ENCODE data around the gene SDK2. TPM values are rescaled to one million over a fixed set of nuclear protein-coding genes. Genes with fewer than 3 reads are reported as not detected.

Gene SDK2
- total and polyA plus RNA-seq, 2 of the 8 experiments (the other 6 are each of a cell fraction or from before 2014, with no cell fraction given), result 3.9 to 4.1 TPM

DNA sequence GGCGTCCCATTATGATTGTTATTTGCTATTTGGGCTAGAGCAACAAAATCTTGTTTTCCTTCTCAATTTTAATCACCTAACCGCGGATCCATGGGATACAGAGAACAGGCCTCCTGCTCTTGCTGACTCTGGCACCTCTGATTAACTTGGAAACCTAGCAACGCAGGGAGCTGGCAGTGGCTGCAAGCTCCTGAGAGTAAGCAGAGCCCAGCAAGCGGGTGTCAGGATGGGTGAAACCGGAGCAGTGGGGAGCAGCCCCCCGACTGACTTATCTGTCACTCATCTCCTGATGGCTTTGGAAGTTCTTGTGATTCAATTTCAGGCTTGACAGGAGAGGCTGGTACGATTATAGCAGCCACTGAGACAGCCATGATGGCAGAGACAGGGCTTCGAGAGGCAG is 286.9 kb downstream of the SDK2 start:
- Histone ChIP-seq H3K36me3 (ENCODE audit: control insufficient read depth in 2 of 4, insufficient read depth in 4 of 4, low read length in 3 of 4) (no peaks in the 10 kb centered on the region), H3K14ac (ENCODE audit: insufficient read length) (no peak overlapping the region), H4K91ac (replicated peaks; ENCODE audit: insufficient read length, low read length) (no peak overlapping the region), H3K27me3 (replicated peaks in 1 of 4; ENCODE audit: control insufficient read depth in 3 of 4, extremely low read depth in 1 of 4, insufficient read depth in 3 of 4, low read length in 3 of 4) (no peaks in the 10 kb centered on the region), H3K9me3 (ENCODE audit: insufficient read depth in 2 of 2, low read depth in 1 of 2, low read length in 1 of 2) (no peaks in the 10 kb centered on the region), H4K20me1 (replicated peaks in 1 of 2; ENCODE audit: control insufficient read depth in 1 of 2, insufficient read depth in 2 of 2, low read length in 2 of 2) (no peaks in the 10 kb centered on the region), H3K23me2 (ENCODE audit: low read depth, low read length) (peaks cover 2% of the 10 kb centered on the region; the same call in 1 of the 2 replicates), H2BK12ac (ENCODE audit: low read depth, low read length) (no peak overlapping the region), H4K8ac (ENCODE audit: extremely low read depth, insufficient read depth, low read length) (no peak overlapping the region), H3K27ac (ENCODE audit: low read depth, low read length) (no peak overlapping the region), H2AFZ (ENCODE audit: low read length) (no peak overlapping the region), H3K9ac (replicated peaks in 1 of 4; ENCODE audit: extremely low read depth in 1 of 4, low read depth in 3 of 4, low read length in 3 of 4) (no peak overlapping the region), H2BK120ac (replicated peaks; ENCODE audit: low read depth, low read length) (no peak overlapping the region), H3K4me2 (ENCODE audit: insufficient read depth in 1 of 2, low read depth in 2 of 2, low read length in 2 of 2) (no peak overlapping the region), H2AK5ac (ENCODE audit: low read depth, low read length) (no peak overlapping the region), H3K4me3 (ENCODE audit: extremely low read depth in 1 of 4, insufficient read depth in 2 of 4, low read depth in 3 of 4, low read length in 4 of 4) (no peak overlapping the region), H2BK20ac (ENCODE audit: low read length) (no peak overlapping the region), H2BK5ac (ENCODE audit: low read depth, low read length) (no peak overlapping the region), H3K4me1 (replicated peaks in 1 of 4; ENCODE audit: control insufficient read depth in 3 of 4, insufficient read depth in 4 of 4, low read length in 3 of 4) (peaks cover 4 to 26% (median 23%) of the 10 kb centered on the region in 4 experiments), H3K23ac (ENCODE audit: insufficient read length) (no peak overlapping the region), H2BK15ac (ENCODE audit: low read length) (no peak overlapping the region), H3K18ac (ENCODE audit: extremely low read depth, low read length) (no peak overlapping the region), H3K4ac (replicated peaks; ENCODE audit: insufficient read length, low read depth, low read length) (no peak overlapping the region), H4K5ac (ENCODE audit: insufficient read length, low read depth, low read length) (no peak overlapping the region), H3K56ac (replicated peaks; ENCODE audit: insufficient read length, low read depth, low read length) (no peak overlapping the region), H3K79me2 (ENCODE audit: control insufficient read depth in 1 of 2, insufficient read depth in 2 of 2, low read length in 2 of 2) (no peaks in the 10 kb centered on the region), H3K79me1 (ENCODE audit: low read depth, low read length) (no peaks in the 10 kb centered on the region)
- CTCF ChIA-PET (ENCODE audit: partially characterized antibody), result interaction anchor here (1.2 to 3.0 kb wide), 6 partner anchors 10 to 101 kb away, joined by 4 to 11 read pairs (median 7); partner anchors contain the start of gene CDC42EP4
- FAIRE-seq (no peak), DNase-seq (ENCODE audit: low read depth in 1 of 2, low spot score in 2 of 2) (no peak)
- POLR2A ChIA-PET (ENCODE audit: partially characterized antibody), result interaction anchor here (1.3 to 1.8 kb wide), 3 partner anchors 15 to 101 kb away, joined by 3 to 7 read pairs (median 5); partner anchors contain the start of gene CDC42EP4
- 85% methylated on average over 9 of the region's 9 CpGs; no CpG with 5 or more reads in 1 of the 2 experiments for WGBS, 2 experiments (ENCODE audit: extremely low coverage in 1 of 2, insufficient coverage in 1 of 2, insufficient read length in 1 of 2, insufficient replicate concordance in 2 of 2, low coverage in 1 of 2, low lambda C conversion rate in 2 of 2, missing lambda C conversion rate in 1 of 2)
- TF ChIP-seq BACH1 (IDR thresholded peaks at IDR 0.05; ENCODE audit: low read length) (no peak), TEAD4 (IDR thresholded peaks at IDR 0.05; ENCODE audit: low read depth, low read length) (no peak), CREB1 (IDR thresholded peaks at IDR 0.05) (no peak), POU5F1 (IDR thresholded peaks at IDR 0.05; ENCODE audit: low read depth, low read length) (no peak), SAP30 (IDR thresholded peaks at IDR 0.05; ENCODE audit: insufficient read depth, insufficient replicate concordance, low read length) (no peak), SIRT6 (IDR thresholded peaks at IDR 0.05; ENCODE audit: low read length) (no peak), CBX8 (IDR thresholded peaks at IDR 0.05; ENCODE audit: borderline replicate concordance, low read depth, low read length) (no peak), BCL11A (IDR thresholded peaks at IDR 0.05; ENCODE audit: low read depth in 2 of 2, low read length in 2 of 2) (no peak), KDM1A (IDR thresholded peaks at IDR 0.05; ENCODE audit: borderline replicate concordance, low read length) (no peak), SRF (IDR thresholded peaks at IDR 0.05; ENCODE audit: low read depth, low read length) (no peak), YY1 (IDR thresholded peaks at IDR 0.05; ENCODE audit: low read depth, low read length) (no peak), TCF12 (IDR thresholded peaks at IDR 0.05; ENCODE audit: low read depth, low read length) (no peak), RXRA (IDR thresholded peaks at IDR 0.05; ENCODE audit: insufficient read depth, low read depth, low read length) (no peak), POLR2A (IDR thresholded peaks at IDR 0.05; ENCODE audit: control extremely low read depth in 1 of 2, low read depth in 2 of 2, low read length in 2 of 2) (no peak), SUZ12 (IDR thresholded peaks at IDR 0.05; ENCODE audit: low read length) (no peak)
- TF ChIP-seq, protein P1, sequence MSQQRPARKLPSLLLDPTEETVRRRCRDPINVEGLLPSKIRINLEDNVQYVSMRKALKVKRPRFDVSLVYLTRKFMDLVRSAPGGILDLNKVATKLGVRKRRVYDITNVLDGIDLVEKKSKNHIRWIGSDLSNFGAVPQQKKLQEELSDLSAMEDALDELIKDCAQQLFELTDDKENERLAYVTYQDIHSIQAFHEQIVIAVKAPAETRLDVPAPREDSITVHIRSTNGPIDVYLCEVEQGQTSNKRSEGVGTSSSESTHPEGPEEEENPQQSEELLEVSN (IDR thresholded peaks at IDR 0.05), result no peak
